HG02852 (cell line): ENCODE measurements around the gene ANO5.

ENCODE experiments used
- ATAC-seq: cut with Tn5 transposase; IDR thresholded peaks from one replicate; pipeline ENCODE4 v1.9.1; 2021; ENCODE audit warnings: mild to moderate bottlenecking, moderate library complexity; ENCODE audit not compliant: unreplicated experiment

The ANO5 gene

DNA sequence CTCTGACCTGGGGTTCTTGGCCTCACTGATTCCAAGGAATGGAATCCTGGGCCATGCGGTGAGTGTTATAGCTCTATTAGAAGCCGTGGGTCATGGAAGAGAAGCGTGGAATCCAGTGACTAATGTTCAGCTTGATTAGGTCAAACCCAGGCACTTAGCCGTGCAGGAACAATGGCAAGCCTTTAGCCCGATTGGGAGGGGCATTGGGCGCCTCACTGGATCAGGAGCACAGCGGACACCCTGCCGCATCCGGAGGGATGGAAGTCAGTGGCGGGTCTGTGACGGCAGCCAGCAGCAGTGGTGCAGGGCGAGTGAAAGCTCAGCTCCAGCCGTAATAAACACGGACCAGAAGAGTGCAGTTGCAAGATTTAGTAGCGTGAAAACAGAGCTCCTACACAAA lies 124.8 kb downstream of the ANO5 start:
- ATAC-seq = no peak

DNA sequence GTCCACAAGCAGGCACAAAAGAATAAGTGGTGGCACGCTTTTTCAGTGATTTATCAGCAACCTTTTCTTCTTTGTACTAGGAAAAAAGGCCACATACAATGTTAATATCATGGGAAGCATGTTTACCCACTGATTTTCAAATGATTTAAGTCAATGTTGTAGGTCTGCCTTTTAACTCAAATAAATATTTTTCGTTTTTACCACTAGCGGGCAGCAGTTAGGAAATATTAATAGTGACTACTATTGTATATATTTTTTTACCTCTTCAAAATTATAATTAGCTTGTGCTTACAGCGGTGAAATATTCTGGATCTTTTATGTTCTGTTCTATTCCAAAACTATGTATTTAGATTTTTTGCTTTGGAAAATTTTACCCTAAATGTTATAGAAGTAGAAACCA lies 138.9 kb downstream of the ANO5 start:
- no peak for ATAC-seq
